GM13976 (cell line): ENCODE measurements around the gene ATOX1.

Experiments used
- DNase-seq: peaks from one replicate; pipeline ENCODE4 v3.0.0; 2012; ENCODE audit warnings: low spot score
- CTCF ChIP-seq: IDR thresholded peaks from 2 replicates; pipeline ENCODE4 v1.5.1; 2012; ENCODE audit warnings: borderline replicate concordance, mild to moderate bottlenecking; ENCODE audit not compliant: insufficient read depth; ENCODE audit errors: extremely low read depth, missing control alignments, control extremely low read depth
- in situ Hi-C: fragments of 300-500 bp; cut with MboI; formaldehyde crosslinking; loops from one replicate; pipeline ENCODE4 v1.12.0; 2022; ENCODE audit warnings: low sequenced_read_pairs, mixed read lengths, inconsistent platforms; ENCODE audit not compliant: unreplicated experiment

The ATOX1 gene

GRCh38 chr5:151779531-151780125 lies 21.2 kb upstream of the ATOX1 start:
- no peak for DNase-seq
- in situ Hi-C loops = no loop called here
- TF ChIP-seq CTCF = no peak

GRCh38 chr5:151775025-151775606 lies 16.7 kb upstream of the ATOX1 start:
- in situ Hi-C loops = no loop called here

GRCh38 chr5:151773951-151774350 lies 15.5 kb upstream of the ATOX1 start:
- no peak for TF ChIP-seq CTCF
- in situ Hi-C loops = no loop called here
- no peak for DNase-seq

More at GRCh38 chr5:151775025-151775606, 16.7 kb upstream of the ATOX1 start:
- no peak for TF ChIP-seq CTCF
- DNase-seq = no peak

GRCh38 chr5:151772846-151773561 lies 14.6 kb upstream of the ATOX1 start:
- TF ChIP-seq CTCF = no peak
- DNase-seq = no peak
- in situ Hi-C loops = no loop called here

GRCh38 chr5:151772029-151772845 lies 13.8 kb upstream of the ATOX1 start:
- DNase-seq = peak; percentile 47
- no peak for TF ChIP-seq CTCF
- in situ Hi-C loops = no loop called here

GRCh38 chr5:151771259-151772028 lies 13.0 kb upstream of the ATOX1 start, which contains the start of gene G3BP1:
Gene G3BP1 (plus strand): TSS chr5:151771954. CDS start chr5:151786621, 14,667 bp downstream.
- peak; percentile 77 for TF ChIP-seq CTCF
- DNase-seq = peak; percentile 97
- in situ Hi-C loops = no loop called here
